ENCODE results near the gene MAP3K4. TPM values are rescaled to one million over a fixed set of nuclear protein-coding genes. Genes with fewer than 3 reads are reported as not detected.

The MAP3K4 gene
- total RNA-seq, 1 experiment from 2014 or later = 54.3 TPM

DNA sequence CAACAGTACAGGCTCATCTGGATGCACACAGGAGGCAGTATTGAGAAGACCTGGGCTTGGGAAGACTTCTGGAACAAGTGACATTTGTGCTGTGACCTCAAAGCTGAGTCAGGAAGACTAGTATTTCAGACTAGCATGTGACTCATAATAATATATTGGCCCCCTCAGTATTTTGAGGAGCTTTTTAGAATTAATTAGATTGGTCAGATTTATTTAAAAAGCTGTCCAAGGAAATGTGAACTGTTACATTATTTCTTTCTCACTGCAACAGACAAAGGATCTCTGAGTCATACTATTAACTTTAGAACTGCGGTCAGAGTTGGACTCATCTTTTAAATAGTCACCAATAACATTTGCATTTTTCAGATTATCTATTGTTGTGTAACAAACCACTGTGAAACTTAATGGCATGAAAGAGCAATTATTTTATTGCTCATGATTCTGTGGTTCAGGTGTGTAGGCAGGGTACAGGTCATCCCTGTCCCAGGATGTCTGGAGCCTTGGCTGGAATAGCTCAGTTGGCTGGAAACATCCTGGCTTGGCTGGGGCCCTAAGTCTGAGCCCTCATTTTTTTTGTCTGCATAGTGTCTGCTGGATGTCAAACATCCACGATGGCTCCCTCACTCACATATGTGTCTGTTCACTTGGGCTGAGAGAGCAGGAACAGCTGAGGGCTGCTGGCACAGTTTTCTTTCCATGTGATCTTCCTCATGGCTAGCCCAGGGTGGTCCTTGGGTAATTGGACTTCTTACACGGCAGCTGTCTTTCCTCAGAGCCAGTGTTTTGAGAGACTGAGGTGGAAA, 46.9 kb downstream of the MAP3K4 start:
- H2AK5ac ChIP-seq (ENCODE audit: insufficient read length, low read length) = no peak overlapping the region
- no peak overlapping the region for H3K23ac ChIP-seq (ENCODE audit: insufficient read length, low read depth, low read length)
- H2BK12ac ChIP-seq (ENCODE audit: insufficient read length, low read depth, low read length) = no peak overlapping the region
- Mint-ChIP-seq H3K27ac (peak overlapping the region; percentile 18 to 68 (median 48); a peak in 4 of 7 replicates), H3K4me3 (no peak overlapping the region), H3K9me3 (no peaks in the 10 kb centered on the region), H3K4me1 (peaks cover 16 to 31% of the 10 kb centered on the region in 2 experiments), H3K27me3 (ENCODE audit: low read depth) (no peaks in the 10 kb centered on the region), H3K36me3 (ENCODE audit: insufficient read depth in 1 of 3, low read depth in 3 of 3) (peaks cover 4 to 23% (median 18%) of the 10 kb centered on the region in 3 experiments; a peak in 5 of 7 replicates)
- H3K14ac ChIP-seq (ENCODE audit: insufficient read depth, low read length) = no peak overlapping the region
- H3K27me3 ChIP-seq (ENCODE audit: insufficient read depth, low read length) = no peaks in the 10 kb centered on the region
- H4K8ac ChIP-seq (replicated peaks; ENCODE audit: insufficient read length, low read depth, low read length) = no peak overlapping the region
- H3K9ac ChIP-seq (ENCODE audit: extremely low read depth, insufficient read length, low read length) = no peak overlapping the region
- H2BK20ac ChIP-seq (ENCODE audit: low read depth, low read length, poor library complexity, severe bottlenecking) = no peak overlapping the region
- no peaks in the 10 kb centered on the region for H4K20me1 ChIP-seq (ENCODE audit: control insufficient read depth, insufficient read depth, insufficient read length)
- WGBS (ENCODE audit: extremely low coverage, insufficient read length, low lambda C conversion rate) = no CpG with 5 or more reads among the region's 3 CpGs
- no peak overlapping the region for H3T11ph ChIP-seq (ENCODE audit: low read length)
- no peaks in the 10 kb centered on the region for H3K79me1 ChIP-seq (ENCODE audit: insufficient read depth, low read depth, low read length, poor library complexity, severe bottlenecking)
- H3K23me2 ChIP-seq (ENCODE audit: insufficient read length, low read depth, low read length, poor library complexity, severe bottlenecking) = no peaks in the 10 kb centered on the region
- no peak overlapping the region for H3K56ac ChIP-seq (ENCODE audit: insufficient read length, low read depth, low read length)
- H3K4me1 ChIP-seq (ENCODE audit: insufficient read depth, low read length) = peaks cover 3% of the 10 kb centered on the region; the same call in 1 of the 2 replicates
- H2BK120ac ChIP-seq (ENCODE audit: low read depth, low read length, poor library complexity, severe bottlenecking) = no peak overlapping the region
- no peak overlapping the region for H4K91ac ChIP-seq (ENCODE audit: insufficient read length, low read depth, low read length)
- H4K5ac ChIP-seq (ENCODE audit: insufficient read length, low read depth, low read length) = no peak overlapping the region
- no peak overlapping the region for H3K4ac ChIP-seq (ENCODE audit: low read depth, low read length)
- no peaks in the 10 kb centered on the region for H3K79me2 ChIP-seq (ENCODE audit: insufficient read depth, low read length)
- no peak overlapping the region for H2BK15ac ChIP-seq (ENCODE audit: low read depth, low read length)
- TF ChIP-seq, protein P1, sequence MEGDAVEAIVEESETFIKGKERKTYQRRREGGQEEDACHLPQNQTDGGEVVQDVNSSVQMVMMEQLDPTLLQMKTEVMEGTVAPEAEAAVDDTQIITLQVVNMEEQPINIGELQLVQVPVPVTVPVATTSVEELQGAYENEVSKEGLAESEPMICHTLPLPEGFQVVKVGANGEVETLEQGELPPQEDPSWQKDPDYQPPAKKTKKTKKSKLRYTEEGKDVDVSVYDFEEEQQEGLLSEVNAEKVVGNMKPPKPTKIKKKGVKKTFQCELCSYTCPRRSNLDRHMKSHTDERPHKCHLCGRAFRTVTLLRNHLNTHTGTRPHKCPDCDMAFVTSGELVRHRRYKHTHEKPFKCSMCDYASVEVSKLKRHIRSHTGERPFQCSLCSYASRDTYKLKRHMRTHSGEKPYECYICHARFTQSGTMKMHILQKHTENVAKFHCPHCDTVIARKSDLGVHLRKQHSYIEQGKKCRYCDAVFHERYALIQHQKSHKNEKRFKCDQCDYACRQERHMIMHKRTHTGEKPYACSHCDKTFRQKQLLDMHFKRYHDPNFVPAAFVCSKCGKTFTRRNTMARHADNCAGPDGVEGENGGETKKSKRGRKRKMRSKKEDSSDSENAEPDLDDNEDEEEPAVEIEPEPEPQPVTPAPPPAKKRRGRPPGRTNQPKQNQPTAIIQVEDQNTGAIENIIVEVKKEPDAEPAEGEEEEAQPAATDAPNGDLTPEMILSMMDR (conservative IDR thresholded peaks at IDR 0.05) = no peak
- no peak overlapping the region for H2BK5ac ChIP-seq (ENCODE audit: insufficient read length, low read length)
- no peak overlapping the region for H3K4me2 ChIP-seq (ENCODE audit: insufficient read depth, insufficient read length, low read length)
- H3K9me3 ChIP-seq (ENCODE audit: control insufficient read depth, low read depth, low read length) = no peaks in the 10 kb centered on the region
- no peak overlapping the region for H3K27ac ChIP-seq (ENCODE audit: insufficient read length, low read depth, low read length)
- no peak for DNase-seq
- H3K18ac ChIP-seq (ENCODE audit: insufficient read length, low read depth, low read length) = no peak overlapping the region
- no peak overlapping the region for H2AFZ ChIP-seq (ENCODE audit: low read length)
